ENCODE data around the gene CLEC2L. TPM values are rescaled to one million over a fixed set of nuclear protein-coding genes. Genes with fewer than 3 reads are reported as not detected.
A peak's percentile ranks its signal among the peaks of the same experiment; 100 is the strongest.
"Not testable (repeated sequence)": the region's sequence is repeated elsewhere in the genome, so short reads cannot be mapped to it uniquely, and the experiment has no call there.

The CLEC2L gene
- total RNA-seq, 1 experiment from 2014 or later: not detected

GRCh38 chr7:139540203-139540602 is 16.7 kb downstream of the CLEC2L start:
- H3K27me3 ChIP-seq: no peaks in the 10 kb centered on the region
- H3K4me3 ChIP-seq: no peak overlapping the region
- no peaks in the 10 kb centered on the region for H3K36me3 ChIP-seq
- no peak for DNase-seq
- no peaks in the 10 kb centered on the region for H3K9me3 ChIP-seq

- Histone ChIP-seq H3K27me3 (no peaks in the 10 kb centered on the region), H3K9me3 (no peaks in the 10 kb centered on the region), H3K4me3 (no peak overlapping the region), H3K36me3 (no peaks in the 10 kb centered on the region)
- DNase-seq: peak; percentile 29
These were observed 18.3 kb downstream of the CLEC2L start for GRCh38 chr7:139541600-139542307.

GRCh38 chr7:139542308-139543151 is 19.0 kb downstream of the CLEC2L start:
- Histone ChIP-seq H3K36me3 (no peaks in the 10 kb centered on the region), H3K4me3 (no peak overlapping the region), H3K9me3 (no peaks in the 10 kb centered on the region), H3K27me3 (no peaks in the 10 kb centered on the region)
- no peak for DNase-seq

- H3K4me3 ChIP-seq: no peak overlapping the region
- H3K9me3 ChIP-seq: no peaks in the 10 kb centered on the region
- no peaks in the 10 kb centered on the region for H3K27me3 ChIP-seq
- no peaks in the 10 kb centered on the region for H3K36me3 ChIP-seq
- DNase-seq: no peak
These were observed 20.5 kb downstream of the CLEC2L start for GRCh38 chr7:139543801-139544603.

- no peak for DNase-seq
- no peaks in the 10 kb centered on the region for H3K27me3 ChIP-seq
- no peak overlapping the region for H3K4me3 ChIP-seq
- H3K9me3 ChIP-seq: no peaks in the 10 kb centered on the region
- H3K36me3 ChIP-seq: no peaks in the 10 kb centered on the region
These were observed 21.2 kb downstream of the CLEC2L start for GRCh38 chr7:139544645-139545044.

GRCh38 chr7:139548302-139549028 is 25.0 kb downstream of the CLEC2L start:
- no peaks in the 10 kb centered on the region for H3K27me3 ChIP-seq
- H3K36me3 ChIP-seq: no peaks in the 10 kb centered on the region
- no peaks in the 10 kb centered on the region for H3K9me3 ChIP-seq
- H3K4me3 ChIP-seq: no peak overlapping the region
- no peak for DNase-seq

GRCh38 chr7:139553991-139554700 is 30.7 kb downstream of the CLEC2L start:
- H3K4me3 ChIP-seq: not testable (repeated sequence)

GRCh38 chr7:139557857-139558581 is 34.5 kb downstream of the CLEC2L start:
- H3K36me3 ChIP-seq: no peaks in the 10 kb centered on the region
- H3K9me3 ChIP-seq: no peaks in the 10 kb centered on the region
- DNase-seq: no peak
- H3K4me3 ChIP-seq: no peak overlapping the region
- no peaks in the 10 kb centered on the region for H3K27me3 ChIP-seq

More at GRCh38 chr7:139553991-139554700, 30.7 kb downstream of the CLEC2L start:
- H3K9me3 ChIP-seq, H3K36me3 ChIP-seq, DNase-seq, H3K27me3 ChIP-seq: not testable (repeated sequence)

GRCh38 chr7:139559364-139560105 is 36.0 kb downstream of the CLEC2L start:
- Histone ChIP-seq H3K4me3 (no peak overlapping the region), H3K36me3 (no peaks in the 10 kb centered on the region), H3K9me3 (no peaks in the 10 kb centered on the region), H3K27me3 (no peaks in the 10 kb centered on the region)
- no peak for DNase-seq

GRCh38 chr7:139560199-139560598 is 36.7 kb downstream of the CLEC2L start:
- Histone ChIP-seq H3K36me3 (no peaks in the 10 kb centered on the region), H3K9me3 (no peaks in the 10 kb centered on the region), H3K27me3 (no peaks in the 10 kb centered on the region), H3K4me3 (no peak overlapping the region)
- no peak for DNase-seq

GRCh38 chr7:139560678-139561077 is 37.2 kb downstream of the CLEC2L start:
- Histone ChIP-seq H3K9me3 (no peaks in the 10 kb centered on the region), H3K4me3 (no peak overlapping the region), H3K27me3 (no peaks in the 10 kb centered on the region), H3K36me3 (no peaks in the 10 kb centered on the region)
- DNase-seq: no peak

- no peak for DNase-seq
- Histone ChIP-seq H3K4me3 (no peak overlapping the region), H3K27me3 (no peaks in the 10 kb centered on the region), H3K36me3 (no peaks in the 10 kb centered on the region), H3K9me3 (no peaks in the 10 kb centered on the region)
These were observed 39.0 kb downstream of the CLEC2L start for GRCh38 chr7:139562491-139562890.

GRCh38 chr7:139562961-139563565 is 39.6 kb downstream of the CLEC2L start:
- H3K27me3 ChIP-seq: no peaks in the 10 kb centered on the region
- H3K36me3 ChIP-seq: no peaks in the 10 kb centered on the region
- DNase-seq: no peak
- no peaks in the 10 kb centered on the region for H3K9me3 ChIP-seq
- no peak overlapping the region for H3K4me3 ChIP-seq

- no peaks in the 10 kb centered on the region for H3K9me3 ChIP-seq
- no peak overlapping the region for H3K4me3 ChIP-seq
- no peaks in the 10 kb centered on the region for H3K36me3 ChIP-seq
- DNase-seq: no peak
- no peaks in the 10 kb centered on the region for H3K27me3 ChIP-seq
These were observed 40.4 kb downstream of the CLEC2L start for GRCh38 chr7:139563856-139564255.
